MCF 10A (cell line): ENCODE measurements around the gene CHID1. TPM values are rescaled to one million over a fixed set of nuclear protein-coding genes. Genes with fewer than 3 reads are reported as not detected.

Experiments used
- BruUV-seq: library from RNA; stranded (reverse); fragments of 400-500 nt; replicated peaks from 2 replicates; lab custom pipeline; 2021; lab: Mats Ljungman, UMichigan
- CTCF ChIA-PET: fragments of 300-600 bp; sonication (Branson Sonifier 250); formaldehyde crosslinking; extraction: SDS; loops from one replicate; lab custom pipeline; 2021; ENCODE audit warnings: antibody characterized with exemption, inconsistent platforms; lab: Yijun Ruan, JAX
- POLR2A ChIA-PET: fragments of 300-600, 350-650 bp; sonication (Branson Sonifier 250); formaldehyde crosslinking; extraction: SDS; loops from one replicate; lab custom pipeline; 2020; ENCODE audit warnings: antibody characterized with exemption, inconsistent platforms; lab: Yijun Ruan, JAX
- DNase-seq: peaks from one replicate; pipeline ENCODE4 v3.0.0-alpha.2; 2018; ENCODE audit not compliant: unreplicated experiment
- H3K27ac Mint-ChIP-seq: one replicate; pipeline ENCODE4 v1.8.0; 2022; ENCODE audit warnings: mild to moderate bottlenecking, low read depth, mixed read lengths; ENCODE audit not compliant: unreplicated experiment
- H3K27me3 Mint-ChIP-seq: one replicate; pipeline ENCODE4 v1.8.0; 2022; ENCODE audit warnings: mixed read lengths; ENCODE audit not compliant: insufficient read depth, unreplicated experiment
- H3K36me3 Mint-ChIP-seq: one replicate; pipeline ENCODE4 v1.8.0; 2022; ENCODE audit warnings: mild to moderate bottlenecking, moderate library complexity, mixed read lengths; ENCODE audit not compliant: insufficient read depth, unreplicated experiment
- H3K4me1 Mint-ChIP-seq: one replicate; pipeline ENCODE4 v1.8.0; 2022; ENCODE audit warnings: mixed read lengths; ENCODE audit not compliant: insufficient read depth, unreplicated experiment
- H3K4me3 Mint-ChIP-seq: one replicate; pipeline ENCODE4 v1.8.0; 2022; ENCODE audit warnings: mild to moderate bottlenecking, moderate library complexity, mixed read lengths; ENCODE audit not compliant: unreplicated experiment
- H3K9me3 Mint-ChIP-seq: one replicate; pipeline ENCODE4 v1.8.0; 2022; ENCODE audit warnings: mixed read lengths; ENCODE audit not compliant: unreplicated experiment
- CTCF ChIP-seq: fragments of 200-600 bp; IDR thresholded peaks from one replicate; pipeline ENCODE4 v1.8.0; 2022; ENCODE audit warnings: antibody characterized with exemption, mild to moderate bottlenecking; ENCODE audit not compliant: unreplicated experiment
- intact Hi-C: fragments of 100-400 bp; cut with micrococcal nuclease; formaldehyde crosslinking; loops from 2 replicates; pipeline ENCODE4 v1.14.1; 2022
- total RNA-seq: library from RNA; stranded (reverse); gene quantifications from 2 replicates; pipeline ENCODE4 v1.2.3, GENCODE V29; 2022

CHID1 gene
- total RNA-seq, 1 experiment from 2014 or later: 94.8 TPM

DNA sequence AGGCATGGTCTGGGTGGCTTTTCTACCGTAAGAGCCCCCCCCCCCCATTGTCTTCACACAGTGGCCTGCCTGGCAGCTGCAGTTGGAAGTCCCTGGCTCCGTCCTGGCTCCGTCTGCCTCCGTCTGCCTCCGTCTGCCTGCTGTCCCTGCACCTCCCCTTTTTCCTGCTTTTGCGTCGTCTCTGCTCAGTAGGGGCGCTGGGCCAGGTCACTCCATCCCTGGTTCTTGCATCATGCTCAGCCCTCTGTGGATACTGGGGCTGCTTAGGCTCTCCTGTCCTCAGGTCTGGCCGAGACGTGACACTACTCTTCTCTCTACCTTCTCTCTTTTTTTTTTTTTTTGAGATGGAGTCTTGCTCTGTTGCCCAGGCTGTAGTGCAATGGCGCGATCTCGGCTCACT lies 42.9 kb upstream of the CHID1 start:
- Mint-ChIP-seq H3K36me3 (peaks cover 35% of the 10 kb centered on the region), H3K27me3 (no peaks in the 10 kb centered on the region), H3K4me1 (peaks cover 19% of the 10 kb centered on the region), H3K4me3 (no peak overlapping the region), H3K27ac (peak overlapping the region; percentile 2), H3K9me3 (no peaks in the 10 kb centered on the region)
- ChIA-PET CTCF (interaction anchor here (0.7 kb wide), 1 partner anchor 51 kb away, joined by 4 read pairs; no protein-coding TSS in a partner anchor), POLR2A (no interaction called here)
- no peak for TF ChIP-seq CTCF
- DNase-seq: no peak
- intact Hi-C loops: no loop called here
- BruUV-seq: no TSS peak

DNA sequence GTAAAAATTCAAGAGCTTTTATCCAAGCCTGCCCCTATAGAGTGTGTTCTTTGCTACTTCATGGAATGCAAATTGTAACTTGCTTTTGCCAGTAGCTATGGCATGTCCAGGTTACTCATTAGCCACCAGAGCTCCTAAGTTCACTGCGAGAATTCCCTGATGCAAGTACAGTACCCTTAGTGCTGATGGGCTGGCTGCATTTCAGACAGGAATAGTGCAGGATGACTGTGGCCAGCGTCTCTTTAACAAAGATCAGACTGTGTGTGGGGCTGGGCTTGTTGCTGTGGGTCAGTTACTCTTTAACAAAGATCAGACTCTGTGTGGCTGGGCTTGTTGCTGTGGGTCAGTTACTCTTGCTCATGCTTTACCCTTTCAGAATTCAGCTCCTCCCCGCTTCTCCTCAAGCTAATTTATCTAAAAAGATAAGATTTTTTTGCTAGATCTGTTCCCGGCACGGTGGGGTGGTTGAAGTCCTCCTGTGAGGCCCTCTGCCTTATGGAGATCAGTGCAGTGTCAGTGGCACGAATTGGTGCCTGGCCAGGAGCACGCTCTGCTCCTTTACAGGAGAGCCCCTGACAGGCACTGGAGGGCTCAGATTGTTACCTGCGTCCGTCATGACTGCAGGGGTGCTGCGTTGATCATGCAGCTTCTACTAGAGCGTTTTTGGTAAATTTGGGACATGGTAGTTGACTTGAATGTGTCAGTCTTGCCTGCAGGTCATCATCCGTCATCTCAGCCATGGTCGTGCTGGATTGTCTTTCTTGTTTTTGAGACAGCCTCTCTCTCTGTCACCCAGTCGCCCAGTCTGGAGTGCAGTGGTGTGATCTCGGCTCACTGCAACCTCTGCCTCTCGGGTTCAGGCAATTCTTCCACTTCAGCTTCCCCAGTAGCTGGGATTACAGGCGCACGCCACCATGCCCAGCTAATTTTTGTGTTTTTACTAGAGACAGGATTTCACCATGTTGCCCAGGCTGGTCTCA lies 42.1 kb upstream of the CHID1 start:
- ChIA-PET CTCF (interaction anchor here (0.6 to 1.2 kb wide), 2 partner anchors 27 to 73 kb away, joined by 3 read pairs; partner anchors contain the start of gene AP2A2), POLR2A (interaction anchor here (1.4 kb wide), 1 partner anchor 24 kb away, joined by 3 read pairs; no protein-coding TSS in a partner anchor)
- TF ChIP-seq CTCF: no peak
- Mint-ChIP-seq H3K36me3 (peaks cover 32% of the 10 kb centered on the region), H3K27ac (no peak overlapping the region), H3K27me3 (no peaks in the 10 kb centered on the region), H3K4me3 (no peak overlapping the region), H3K4me1 (peaks cover 19% of the 10 kb centered on the region), H3K9me3 (no peaks in the 10 kb centered on the region)
- DNase-seq: no peak
- intact Hi-C loops: no loop called here
- BruUV-seq: no TSS peak

- intact Hi-C loops: no loop called here
- Mint-ChIP-seq H3K9me3 (no peaks in the 10 kb centered on the region), H3K27me3 (no peaks in the 10 kb centered on the region), H3K36me3 (peaks cover 39% of the 10 kb centered on the region), H3K27ac (no peak overlapping the region), H3K4me1 (peaks cover 19% of the 10 kb centered on the region), H3K4me3 (no peak overlapping the region)
- BruUV-seq: no TSS peak
- no peak for TF ChIP-seq CTCF
- DNase-seq: no peak
- POLR2A ChIA-PET: interaction anchor here (0.7 to 1.4 kb wide), 2 partner anchors 23 to 91 kb away, joined by 3 read pairs; no protein-coding TSS in a partner anchor
- CTCF ChIA-PET: interaction anchor here (0.7 to 1.2 kb wide), 2 partner anchors 26 to 246 kb away, joined by 3 to 5 read pairs; partner anchors contain the start of gene AP2A2
These were observed 40.9 kb upstream of the CHID1 start for GRCh38 chr11:951507-951906.

DNA sequence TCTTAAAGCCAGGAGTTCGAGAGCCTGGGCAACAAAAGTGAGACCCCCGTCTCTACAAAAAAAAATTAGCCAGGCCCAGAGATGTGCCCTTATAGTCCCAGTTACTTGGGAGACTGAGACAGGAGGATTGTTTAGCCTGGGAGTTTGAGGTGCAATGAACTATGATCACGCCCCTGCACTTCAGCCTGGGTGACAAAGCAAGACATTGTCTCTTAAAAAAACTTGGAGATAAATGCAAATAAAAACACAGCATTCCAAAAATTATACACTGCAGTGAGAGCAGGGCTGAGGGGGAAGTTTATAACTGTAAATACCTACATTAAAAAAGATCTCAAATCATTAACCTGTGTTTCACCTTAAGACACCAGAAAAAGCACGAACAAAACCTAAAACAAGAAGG lies 37.1 kb upstream of the CHID1 start:
- CTCF ChIA-PET: no interaction called here
- intact Hi-C loops: no loop called here
- Mint-ChIP-seq H3K36me3 (peaks cover 58% of the 10 kb centered on the region), H3K27ac (no peak overlapping the region), H3K9me3 (no peaks in the 10 kb centered on the region), H3K4me3 (no peak overlapping the region), H3K4me1 (peaks cover 23% of the 10 kb centered on the region), H3K27me3 (no peaks in the 10 kb centered on the region)
- BruUV-seq: no TSS peak
- no peak for TF ChIP-seq CTCF
- no peak for DNase-seq
- POLR2A ChIA-PET: no interaction called here
